ENCODE measurements around the gene EML6. TPM values are rescaled to one million over a fixed set of nuclear protein-coding genes. Genes with fewer than 3 reads are reported as not detected.

Gene EML6
- 1 to 10 TPM; 2.8 to 5.1 TPM for total RNA-seq
- polyA plus RNA-seq = 1 to 10 TPM in 1 of 2 donors, under 1 TPM in 1; 0.94 to 1.3 TPM
- long read RNA-seq, donor 1 = 0 reads
- long read RNA-seq, donor 2 = 0 reads
- long read RNA-seq, donor 3, partial matches to known transcripts = 66 of 66 reads
- long read RNA-seq, donor 3, other reads (novel, unspliced or antisense) = 0 of 66 reads
- long read RNA-seq, donor 4 = 0 reads
- long read RNA-seq, donor 5, partial matches to known transcripts = 75 of 139 reads
- long read RNA-seq, donor 5, other reads (novel, unspliced or antisense) = 64 of 139 reads

DNA sequence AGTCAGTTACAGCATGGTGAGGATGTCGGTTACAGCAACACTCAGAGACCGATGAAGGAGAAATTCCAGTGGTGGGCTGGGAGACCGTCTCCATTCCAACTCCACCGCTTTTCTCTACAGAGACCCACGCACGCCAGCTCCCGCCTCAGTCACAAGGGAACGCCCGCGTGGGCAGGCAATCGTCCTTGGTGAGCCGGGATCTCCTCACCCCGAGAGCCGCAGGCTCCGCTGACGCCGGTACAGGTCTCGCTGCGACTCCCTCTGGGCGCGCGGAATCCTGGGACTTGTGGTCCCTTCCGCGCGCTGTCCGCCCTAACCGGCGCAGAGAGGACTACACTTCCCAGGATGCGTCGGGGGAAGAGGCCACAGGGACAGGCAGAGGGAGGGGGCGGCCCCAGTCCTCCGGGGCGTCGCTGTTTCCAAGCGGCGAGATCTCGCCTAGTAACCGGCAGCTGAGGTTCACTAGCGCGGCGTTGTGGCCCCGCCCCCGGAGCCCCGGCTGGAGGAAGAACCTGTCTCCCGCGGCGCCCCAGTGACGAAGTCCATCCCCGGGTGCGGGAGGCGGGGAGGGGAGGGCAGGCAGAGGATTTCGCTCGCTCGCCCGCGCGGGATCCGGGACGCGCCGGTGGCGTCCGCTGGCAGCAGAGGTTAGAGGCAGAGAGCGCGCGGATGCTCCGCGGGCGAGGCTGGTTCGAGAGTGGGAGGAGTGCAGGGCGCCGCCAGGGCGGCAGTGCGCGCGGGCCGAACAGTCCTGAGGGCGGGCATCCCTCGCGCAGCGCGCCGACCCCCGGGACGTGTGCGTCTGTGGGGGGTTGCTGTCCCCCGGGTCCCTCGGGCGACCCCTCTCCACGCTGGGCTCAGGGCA, at the start of gene EML6:
Gene EML6, plus strand, starts transcription at position 532 of the 865 bp plus-strand sequence. CDS start 1,400 bp downstream, outside the sequence.
- DNase-seq (peak; percentile 98), ATAC-seq (ENCODE audit: insufficient read depth, low FRiP score) (peak; percentile 100)
- Histone ChIP-seq H3K36me3 (ENCODE audit: control insufficient read depth in 4 of 4, insufficient read depth in 4 of 4, low read length in 4 of 4) (no peaks in the 10 kb centered on the region), H3K9me3 (ENCODE audit: control insufficient read depth in 4 of 4, insufficient read depth in 3 of 4, low read length in 3 of 4) (no peaks in the 10 kb centered on the region), H3K9ac (ENCODE audit: insufficient read depth in 1 of 2, low read length in 2 of 2) (peak within 1 kb of the TSS in 1 of 2 donors; percentile 59), H3K4me1 (ENCODE audit: control insufficient read depth in 5 of 5, insufficient read depth in 5 of 5, low read length in 5 of 5) (peaks cover 0 to 16% (median 0%) of the 10 kb centered on the region in 5 donors), H3K4me3 (peak within 1 kb of the TSS; percentile 80), H3K27me3 (ENCODE audit: control insufficient read depth in 3 of 3, insufficient read depth in 3 of 3, low read length in 2 of 3) (peaks cover 0 to 48% (median 35%) of the 10 kb centered on the region in 3 donors), H3K27ac (ENCODE audit: low read depth in 1 of 2, low read length in 1 of 2) (peak within 1 kb of the TSS; percentile 55 to 90)
- 0 to 1% methylated on average over 68 to 90 of the region's 90 CpGs for WGBS, 2 donors
- TF ChIP-seq, protein P1, sequence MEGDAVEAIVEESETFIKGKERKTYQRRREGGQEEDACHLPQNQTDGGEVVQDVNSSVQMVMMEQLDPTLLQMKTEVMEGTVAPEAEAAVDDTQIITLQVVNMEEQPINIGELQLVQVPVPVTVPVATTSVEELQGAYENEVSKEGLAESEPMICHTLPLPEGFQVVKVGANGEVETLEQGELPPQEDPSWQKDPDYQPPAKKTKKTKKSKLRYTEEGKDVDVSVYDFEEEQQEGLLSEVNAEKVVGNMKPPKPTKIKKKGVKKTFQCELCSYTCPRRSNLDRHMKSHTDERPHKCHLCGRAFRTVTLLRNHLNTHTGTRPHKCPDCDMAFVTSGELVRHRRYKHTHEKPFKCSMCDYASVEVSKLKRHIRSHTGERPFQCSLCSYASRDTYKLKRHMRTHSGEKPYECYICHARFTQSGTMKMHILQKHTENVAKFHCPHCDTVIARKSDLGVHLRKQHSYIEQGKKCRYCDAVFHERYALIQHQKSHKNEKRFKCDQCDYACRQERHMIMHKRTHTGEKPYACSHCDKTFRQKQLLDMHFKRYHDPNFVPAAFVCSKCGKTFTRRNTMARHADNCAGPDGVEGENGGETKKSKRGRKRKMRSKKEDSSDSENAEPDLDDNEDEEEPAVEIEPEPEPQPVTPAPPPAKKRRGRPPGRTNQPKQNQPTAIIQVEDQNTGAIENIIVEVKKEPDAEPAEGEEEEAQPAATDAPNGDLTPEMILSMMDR (IDR thresholded peaks at IDR 0.05; ENCODE audit: control extremely low read depth, extremely low read depth) = no peak

DNA sequence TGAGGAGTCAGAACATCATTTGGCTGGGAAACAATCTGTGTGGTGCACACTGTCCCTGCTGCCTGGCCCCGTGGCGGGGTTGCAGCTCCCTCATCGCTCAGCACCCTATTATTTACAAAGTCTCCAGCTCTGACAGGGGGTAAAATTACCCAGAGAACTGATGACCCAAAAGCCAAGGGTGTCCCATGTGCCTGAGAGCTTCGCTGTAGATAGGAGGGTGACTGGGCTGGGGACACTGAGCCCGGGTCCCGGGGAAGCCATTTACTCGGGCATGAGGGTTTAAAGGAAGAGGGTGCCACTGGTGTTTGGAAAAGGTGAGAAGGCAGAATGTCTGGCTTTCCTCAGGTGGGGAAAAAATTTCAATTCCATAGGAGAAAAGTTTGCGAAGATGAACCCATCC, 48.2 kb upstream of the EML6 start:
- Histone ChIP-seq H3K9me3 (ENCODE audit: control insufficient read depth in 4 of 4, insufficient read depth in 3 of 4, low read length in 3 of 4) (no peaks in the 10 kb centered on the region), H3K9ac (ENCODE audit: insufficient read depth in 1 of 2, low read length in 2 of 2) (no peak overlapping the region), H3K4me1 (ENCODE audit: control insufficient read depth in 5 of 5, insufficient read depth in 5 of 5, low read length in 5 of 5) (peaks cover 4 to 31% (median 15%) of the 10 kb centered on the region in 5 donors), H3K4me3 (no peak overlapping the region), H3K27ac (ENCODE audit: low read depth in 1 of 2, low read length in 1 of 2) (no peak overlapping the region), H3K36me3 (ENCODE audit: control insufficient read depth in 4 of 4, insufficient read depth in 4 of 4, low read length in 4 of 4) (peaks cover 0 to 13% (median 8%) of the 10 kb centered on the region in 4 donors), H3K27me3 (ENCODE audit: control insufficient read depth in 3 of 3, insufficient read depth in 3 of 3, low read length in 2 of 3) (no peaks in the 10 kb centered on the region)
- WGBS, 2 donors = 84 to 92% methylated on average over 8 of the region's 8 CpGs
- TF ChIP-seq, protein P1 (IDR thresholded peaks at IDR 0.05; ENCODE audit: control extremely low read depth, extremely low read depth) = no peak
- no peak for ATAC-seq (ENCODE audit: insufficient read depth, low FRiP score)
- no peak for DNase-seq

DNA sequence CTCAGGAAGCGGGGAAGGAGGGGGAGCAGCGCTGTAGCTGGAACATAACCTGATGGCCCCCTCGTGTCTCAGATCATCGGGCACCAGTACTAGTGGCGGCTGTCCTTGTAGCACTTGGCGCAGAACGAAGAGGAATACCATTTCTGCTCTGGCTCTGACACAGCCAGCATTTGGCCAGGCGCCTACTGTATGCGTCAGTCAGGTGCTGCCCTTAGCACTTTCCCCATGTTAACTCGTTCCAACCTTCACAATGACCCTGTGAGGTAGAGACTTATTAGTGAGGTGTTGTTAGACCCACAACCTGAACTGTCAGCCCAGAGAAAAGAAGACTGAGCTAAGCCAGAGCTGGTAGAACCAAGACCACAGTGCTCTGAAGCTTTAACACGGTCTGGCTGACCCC, 47.7 kb upstream of the EML6 start:
- H3K9ac ChIP-seq (ENCODE audit: insufficient read depth in 1 of 2, low read length in 2 of 2) = no peak overlapping the region
- peaks cover 4 to 31% (median 14%) of the 10 kb centered on the region in 5 donors for H3K4me1 ChIP-seq (ENCODE audit: control insufficient read depth in 5 of 5, insufficient read depth in 5 of 5, low read length in 5 of 5)
- DNase-seq (no peak), ATAC-seq (ENCODE audit: insufficient read depth, low FRiP score) (no peak)
- 64 to 77% methylated on average over 11 of the region's 11 CpGs for WGBS, 2 donors
- peaks cover 0 to 11% (median 4%) of the 10 kb centered on the region in 4 donors for H3K36me3 ChIP-seq (ENCODE audit: control insufficient read depth in 4 of 4, insufficient read depth in 4 of 4, low read length in 4 of 4)
- no peaks in the 10 kb centered on the region for H3K9me3 ChIP-seq (ENCODE audit: control insufficient read depth in 4 of 4, insufficient read depth in 3 of 4, low read length in 3 of 4)
- no peak overlapping the region for H3K4me3 ChIP-seq
- H3K27me3 ChIP-seq (ENCODE audit: control insufficient read depth in 3 of 3, insufficient read depth in 3 of 3, low read length in 2 of 3) = no peaks in the 10 kb centered on the region
- H3K27ac ChIP-seq (ENCODE audit: low read depth in 1 of 2, low read length in 1 of 2) = peak overlapping the region in 1 of 2 donors; percentile 36
- TF ChIP-seq, protein P1 (IDR thresholded peaks at IDR 0.05; ENCODE audit: control extremely low read depth, extremely low read depth) = no peak
